ENCODE results near the gene COPS7A. TPM values are rescaled to one million over a fixed set of nuclear protein-coding genes. Genes with fewer than 3 reads are reported as not detected.

The COPS7A gene
- total and polyA plus RNA-seq, 9 of the 15 experiments (the other 6 are each of a cell fraction or from before 2014, with no cell fraction given), result 12.7 to 36.0 (median 24.3) TPM

- FAIRE-seq (no peak), DNase-seq (ENCODE audit: extremely low read depth in 1 of 4, low spot score in 3 of 4) (no peak), ATAC-seq (no peak)
- in situ Hi-C loops (cut with MboI) (no loop called here), intact Hi-C loops (cut with micrococcal nuclease) (loop anchor here (5.0 kb wide), 2 partner anchors 52 to 158 kb away; partner anchors contain the start of gene P3H3)
- no peaks in the 10 kb centered on the region for H4K20me1 ChIP-seq (replicated peaks; ENCODE audit: control insufficient read depth, insufficient read depth, low read length)
- TF ChIP-seq ZNF518B (CRISPR knock-in tag; IDR thresholded peaks at IDR 0.05), result no peak
- TF ChIP-seq EWSR1 (IDR thresholded peaks at IDR 0.05; ENCODE audit: borderline replicate concordance, low read depth, partially characterized antibody), result no peak
- no peak for TF ChIP-seq SNAPC5 (CRISPR knock-in tag; IDR thresholded peaks at IDR 0.05)
- no TSS peak for BruUV-seq (replicated peaks)
- H3K9ac ChIP-seq (ENCODE audit: insufficient read depth in 1 of 2, low read depth in 2 of 2, low read length in 2 of 2), result peak overlapping the region in 1 of 2 experiments; percentile 40; a peak in 1 of 4 replicates
- H3K4me3 ChIP-seq, result no peak overlapping the region
- 52% methylated on average over 16 of the region's 16 CpGs for WGBS (ENCODE audit: insufficient coverage, low coverage, missing lambda C conversion rate)
- POLR2A ChIA-PET, result interaction anchor here (0.6 to 1.6 kb wide), 2 partner anchors 10 to 211 kb away, joined by 3 to 6 read pairs; no protein-coding TSS in a partner anchor
- CTCF ChIA-PET (ENCODE audit: low intra/inter-chr PET ratio), result no interaction called here
- H3K9me1 ChIP-seq (ENCODE audit: control insufficient read depth, insufficient read depth, low read length), result no peaks in the 10 kb centered on the region
- no peaks in the 10 kb centered on the region for H3K79me2 ChIP-seq (ENCODE audit: control insufficient read depth, insufficient read depth, low read length)
- peaks cover 10% of the 10 kb centered on the region; the same call in 2 of the 3 replicates for H3K36me3 ChIP-seq (ENCODE audit: control insufficient read depth, insufficient read depth, low read length)
- H3K27me3 ChIP-seq (ENCODE audit: control insufficient read depth in 2 of 2, insufficient read depth in 2 of 2, low read length in 2 of 2), result no peaks in the 10 kb centered on the region
- H3K4me1 ChIP-seq (replicated peaks in 1 of 2; ENCODE audit: control insufficient read depth in 2 of 2, insufficient read depth in 2 of 2, low read length in 2 of 2), result peaks cover 5 to 39% of the 10 kb centered on the region in 2 experiments; a peak in 4 of 5 replicates
- H3K27ac ChIP-seq (ENCODE audit: extremely low read depth, low read depth, low read length), result no peak overlapping the region
- H3K9me3 ChIP-seq (replicated peaks; ENCODE audit: control insufficient read depth, insufficient read depth, low read depth, low read length), result no peaks in the 10 kb centered on the region
- no peak overlapping the region for H3K4me2 ChIP-seq (ENCODE audit: insufficient read depth, low read length)
- H2AFZ ChIP-seq (ENCODE audit: low read depth, low read length), result no peak overlapping the region
These were observed 51.6 kb downstream of the COPS7A start for GRCh38 chr12:6775185-6776174.

Data from K562 (cell line).